Activated CD4-positive, alpha-beta memory T cell treated with anti-CD3 and anti-CD28 coated beads for 36 hours (primary cell): ENCODE measurements around the gene S100A11. TPM values are rescaled to one million over a fixed set of nuclear protein-coding genes. Genes with fewer than 3 reads are reported as not detected.

ENCODE experiments used
- CTCF ChIA-PET: fragments of 350-600 bp; sonication (Branson Sonifier 250); formaldehyde crosslinking; loops from one replicate; lab custom pipeline; 2021; ENCODE audit warnings: antibody characterized with exemption, inconsistent platforms; lab: Charles Lee
- POLR2A ChIA-PET: fragments of 350-600 bp; sonication (Branson Sonifier 250); formaldehyde crosslinking; loops from one replicate; lab custom pipeline; 2021; ENCODE audit warnings: antibody characterized with exemption; lab: Charles Lee
- DNase-seq: peaks from one replicate; pipeline ENCODE4 v3.0.0-alpha.2; 2020
- H3K27ac Mint-ChIP-seq: one replicate; pipeline ENCODE4 v1.8.0; 2021; ENCODE audit warnings: mixed read lengths
- H3K27me3 Mint-ChIP-seq: one replicate; pipeline ENCODE4 v1.8.0; 2021; ENCODE audit warnings: mixed read lengths
- H3K36me3 Mint-ChIP-seq: one replicate; pipeline ENCODE4 v1.8.0; 2021; ENCODE audit warnings: mixed read lengths
- H3K4me1 Mint-ChIP-seq: one replicate; pipeline ENCODE4 v1.8.0; 2021; ENCODE audit warnings: low read depth, mixed read lengths
- H3K4me3 Mint-ChIP-seq: one replicate; pipeline ENCODE4 v1.8.0; 2021; ENCODE audit warnings: mild to moderate bottlenecking, mixed read lengths
- H3K9me3 Mint-ChIP-seq: one replicate; pipeline ENCODE4 v1.8.0; 2021; ENCODE audit warnings: mixed read lengths
- intact Hi-C: fragments of 100-400 bp; cut with micrococcal nuclease; formaldehyde crosslinking; loops from one replicate; pipeline ENCODE4 v1.15.1; 2023
- total RNA-seq, 2 experiments: library from RNA; stranded (reverse); gene quantifications; one replicate each; pipeline ENCODE4 v1.2.3, GENCODE V29; 2021

Gene S100A11
- total RNA-seq, 2 experiments from 2014 or later: 460 to 477 TPM

DNA sequence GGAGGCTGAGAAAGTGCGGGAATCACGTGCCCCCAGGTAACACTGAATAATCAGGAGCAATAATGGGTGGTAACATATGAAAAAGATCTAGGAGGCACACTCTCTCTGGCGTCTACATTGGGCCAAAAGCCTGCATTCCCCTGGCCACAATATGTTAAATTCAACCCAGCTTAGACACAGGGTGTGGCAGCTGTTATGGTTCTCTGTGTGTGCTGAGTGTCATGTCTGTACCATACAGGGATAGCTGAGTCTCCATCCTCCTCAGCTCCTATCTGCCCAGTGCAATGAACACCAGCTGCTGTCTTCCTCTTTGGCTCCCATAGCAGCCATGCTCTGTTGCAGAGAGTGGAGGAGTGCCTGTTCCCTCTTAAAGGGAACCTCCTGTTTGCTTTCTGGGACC lies 14.3 kb downstream of the S100A11 start:
- Mint-ChIP-seq H3K9me3 (no peaks in the 10 kb centered on the region), H3K36me3 (no peaks in the 10 kb centered on the region), H3K27ac (no peak overlapping the region), H3K27me3 (peaks cover 4% of the 10 kb centered on the region), H3K4me1 (peaks cover 7% of the 10 kb centered on the region), H3K4me3 (no peak overlapping the region)
- ChIA-PET POLR2A (no interaction called here), CTCF (interaction anchor here (0.7 to 1.0 kb wide), 3 partner anchors 12 to 55 kb away, joined by 3 to 4 read pairs (median 3); no protein-coding TSS in a partner anchor)
- intact Hi-C loops: no loop called here
- no peak for DNase-seq

DNA sequence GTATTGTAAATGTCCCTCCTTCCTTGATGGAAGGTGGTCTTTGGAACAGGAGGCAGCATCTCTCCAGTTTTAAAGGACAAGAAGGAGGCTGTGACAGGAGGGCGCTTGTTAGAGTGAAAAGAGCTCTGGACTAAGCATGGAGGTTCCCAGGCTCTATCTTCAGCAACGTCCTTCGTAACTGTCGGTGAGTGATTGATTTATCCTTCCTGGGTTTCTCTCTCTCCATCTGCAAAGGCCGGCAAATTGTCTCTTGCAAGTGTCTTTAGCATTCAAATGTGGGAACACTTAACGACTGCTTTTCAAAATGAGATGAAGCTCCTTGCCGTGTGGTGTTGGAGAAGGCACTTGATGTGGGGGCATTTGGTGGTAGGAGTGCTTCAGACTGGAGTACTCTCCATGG lies 15.2 kb downstream of the S100A11 start:
- Mint-ChIP-seq H3K4me1 (peaks cover 2% of the 10 kb centered on the region), H3K27me3 (peaks cover 4% of the 10 kb centered on the region), H3K9me3 (no peaks in the 10 kb centered on the region), H3K4me3 (no peak overlapping the region), H3K27ac (no peak overlapping the region), H3K36me3 (no peaks in the 10 kb centered on the region)
- intact Hi-C loops: no loop called here
- ChIA-PET POLR2A (no interaction called here), CTCF (no interaction called here)
- no peak for DNase-seq

DNA sequence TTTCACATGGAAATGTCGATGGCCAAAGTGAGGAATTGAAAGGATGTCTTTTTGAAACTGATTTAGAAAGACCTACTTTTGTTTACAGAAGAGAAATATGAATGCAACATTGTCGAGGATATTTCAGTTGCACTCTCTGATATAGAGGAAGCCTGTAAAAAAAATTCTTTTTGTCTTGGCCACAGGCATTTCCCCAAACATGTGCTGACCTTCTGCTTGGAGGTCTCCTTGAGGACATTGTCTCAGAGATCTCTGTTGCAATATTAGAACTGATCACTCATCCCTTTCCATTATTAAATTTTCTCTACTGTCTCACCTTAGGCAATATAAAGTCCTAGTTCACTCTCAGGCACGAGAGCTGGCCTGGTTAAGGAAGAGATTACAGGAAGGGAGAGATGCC lies 16.0 kb downstream of the S100A11 start:
- intact Hi-C loops: no loop called here
- ChIA-PET POLR2A (no interaction called here), CTCF (interaction anchor here (1.2 kb wide), 1 partner anchor 87 kb away, joined by 3 read pairs; no protein-coding TSS in a partner anchor)
- H3K27me3 Mint-ChIP-seq: peaks cover 4% of the 10 kb centered on the region
- no peak overlapping the region for H3K4me3 Mint-ChIP-seq
- H3K27ac Mint-ChIP-seq: no peak overlapping the region
- no peaks in the 10 kb centered on the region for H3K36me3 Mint-ChIP-seq
- no peaks in the 10 kb centered on the region for H3K9me3 Mint-ChIP-seq
- no peak for DNase-seq
- no peaks in the 10 kb centered on the region for H3K4me1 Mint-ChIP-seq

DNA sequence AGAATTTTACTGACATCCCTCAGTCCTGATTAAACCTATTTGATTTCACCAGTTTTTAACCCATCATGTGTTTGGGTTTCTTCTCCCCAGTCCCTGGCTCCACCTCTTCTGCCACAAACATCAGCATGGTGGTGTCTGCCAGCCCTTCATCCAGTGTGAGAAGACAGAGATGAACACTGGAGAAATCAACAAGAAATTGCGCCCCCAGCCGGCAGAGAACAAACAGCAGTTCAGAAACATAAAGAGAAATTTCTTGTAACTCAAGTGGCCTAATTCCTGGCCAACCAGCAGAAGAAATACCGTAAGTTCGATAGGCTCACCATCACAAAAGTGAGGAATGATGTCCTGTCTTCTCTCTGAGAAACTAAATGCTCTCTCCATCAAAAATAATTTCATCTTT lies 18.3 kb downstream of the S100A11 start:
- H3K9me3 Mint-ChIP-seq: no peaks in the 10 kb centered on the region
- no peak overlapping the region for H3K27ac Mint-ChIP-seq
- no peak overlapping the region for H3K4me3 Mint-ChIP-seq
- ChIA-PET CTCF (interaction anchor here (0.8 to 2.4 kb wide), 5 partner anchors 9 to 131 kb away, joined by 3 to 11 read pairs (median 6); no protein-coding TSS in a partner anchor), POLR2A (no interaction called here)
- peak; percentile 69 for DNase-seq
- no peaks in the 10 kb centered on the region for H3K36me3 Mint-ChIP-seq
- intact Hi-C loops: no loop called here
- H3K27me3 Mint-ChIP-seq: peaks cover 10% of the 10 kb centered on the region
- H3K4me1 Mint-ChIP-seq: peaks cover 4% of the 10 kb centered on the region

DNA sequence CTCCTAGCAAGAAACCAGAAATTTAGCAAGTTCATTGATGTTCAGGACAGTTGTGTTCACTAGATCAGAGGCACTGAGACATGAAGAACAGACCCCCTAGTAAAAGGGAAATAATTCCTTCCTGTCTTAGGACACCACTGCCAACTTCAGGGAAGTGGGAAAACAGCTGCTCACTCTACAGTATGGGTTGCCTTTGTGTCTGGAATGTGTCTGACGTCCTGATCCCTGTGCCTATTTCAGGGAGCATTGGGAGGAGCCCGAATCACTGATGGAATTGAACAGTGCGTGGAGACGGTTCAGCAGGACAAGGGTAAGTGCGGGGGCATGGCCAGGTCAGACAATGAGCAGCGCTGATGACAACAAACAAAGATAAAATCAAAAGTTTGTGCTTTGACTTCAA lies 21.0 kb downstream of the S100A11 start:
- H3K27me3 Mint-ChIP-seq: peaks cover 11% of the 10 kb centered on the region
- no peaks in the 10 kb centered on the region for H3K9me3 Mint-ChIP-seq
- POLR2A ChIA-PET: no interaction called here
- intact Hi-C loops: no loop called here
- no peak overlapping the region for H3K4me3 Mint-ChIP-seq
- H3K27ac Mint-ChIP-seq: no peak overlapping the region
- CTCF ChIA-PET: interaction anchor here (0.9 to 4.4 kb wide), 5 partner anchors 14 to 81 kb away, joined by 3 to 46 read pairs (median 29); no protein-coding TSS in a partner anchor
- H3K4me1 Mint-ChIP-seq: peaks cover 4% of the 10 kb centered on the region
- H3K36me3 Mint-ChIP-seq: no peaks in the 10 kb centered on the region
- DNase-seq: no peak

DNA sequence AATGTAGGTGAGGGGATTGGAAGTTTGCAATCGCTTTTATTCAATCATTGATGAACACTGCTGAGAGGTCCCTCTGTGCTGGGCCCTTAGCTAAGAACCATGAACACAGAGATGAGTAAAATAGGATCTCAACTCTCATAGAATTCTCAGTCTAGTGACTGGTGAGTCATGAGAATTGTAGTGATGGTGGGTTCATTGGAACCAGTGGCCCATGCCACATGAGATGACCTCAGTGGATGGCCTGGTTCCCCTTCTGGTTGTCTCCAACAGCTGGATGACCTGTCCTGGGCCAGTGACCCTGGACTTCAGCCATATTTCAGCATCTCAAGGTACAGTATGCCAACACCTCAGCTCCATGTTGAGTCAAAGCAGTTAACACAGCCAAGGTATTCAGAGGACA lies 21.9 kb downstream of the S100A11 start:
- ChIA-PET CTCF (interaction anchor here (1.1 to 4.4 kb wide), 4 partner anchors 13 to 80 kb away, joined by 3 to 46 read pairs (median 32); no protein-coding TSS in a partner anchor), POLR2A (no interaction called here)
- intact Hi-C loops: no loop called here
- DNase-seq: no peak
- Mint-ChIP-seq H3K36me3 (no peaks in the 10 kb centered on the region), H3K4me1 (peaks cover 4% of the 10 kb centered on the region), H3K9me3 (no peaks in the 10 kb centered on the region), H3K27me3 (peaks cover 7% of the 10 kb centered on the region), H3K27ac (no peak overlapping the region), H3K4me3 (no peak overlapping the region)

DNA sequence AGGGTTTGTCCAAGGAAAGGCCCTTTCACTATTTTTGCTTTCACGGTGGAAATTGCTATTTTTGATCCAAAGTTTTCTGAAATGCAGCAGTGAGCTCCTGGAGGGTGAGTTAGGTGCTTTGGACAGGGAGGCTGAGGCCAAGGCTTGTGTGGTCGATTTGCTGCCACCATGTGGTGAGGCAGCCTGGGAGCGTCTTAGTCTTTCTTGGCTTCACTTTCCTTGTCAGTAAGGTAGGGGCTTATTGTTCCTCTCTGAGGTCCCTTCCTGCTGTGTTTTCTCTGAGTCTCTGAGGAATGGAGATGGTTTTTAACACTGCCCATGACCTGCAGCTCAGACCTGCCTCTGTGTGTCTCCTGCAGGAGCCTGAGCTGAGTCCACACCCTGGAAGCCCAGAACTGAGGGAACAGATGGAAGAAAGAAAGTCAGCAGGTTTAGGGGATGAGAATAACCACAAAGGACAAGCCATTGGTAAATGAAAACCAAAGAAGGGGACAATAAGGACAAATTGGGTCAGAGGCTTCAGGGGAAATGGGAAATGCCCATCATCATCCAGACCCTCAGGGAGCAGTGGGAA lies 23.1 kb downstream of the S100A11 start:
- CTCF ChIA-PET: interaction anchor here (0.9 to 4.4 kb wide), 15 partner anchors 9 to 125 kb away, joined by 3 to 46 read pairs (median 5); no protein-coding TSS in a partner anchor
- DNase-seq: peak; percentile 71
- intact Hi-C loops: loop anchor here (1.0 kb wide), 1 partner anchor 45 kb away; no protein-coding TSS in a partner anchor
- Mint-ChIP-seq H3K27ac (no peak overlapping the region), H3K27me3 (peaks cover 10% of the 10 kb centered on the region), H3K9me3 (no peaks in the 10 kb centered on the region), H3K4me1 (peaks cover 4% of the 10 kb centered on the region), H3K36me3 (no peaks in the 10 kb centered on the region), H3K4me3 (no peak overlapping the region)
- POLR2A ChIA-PET: no interaction called here

DNA sequence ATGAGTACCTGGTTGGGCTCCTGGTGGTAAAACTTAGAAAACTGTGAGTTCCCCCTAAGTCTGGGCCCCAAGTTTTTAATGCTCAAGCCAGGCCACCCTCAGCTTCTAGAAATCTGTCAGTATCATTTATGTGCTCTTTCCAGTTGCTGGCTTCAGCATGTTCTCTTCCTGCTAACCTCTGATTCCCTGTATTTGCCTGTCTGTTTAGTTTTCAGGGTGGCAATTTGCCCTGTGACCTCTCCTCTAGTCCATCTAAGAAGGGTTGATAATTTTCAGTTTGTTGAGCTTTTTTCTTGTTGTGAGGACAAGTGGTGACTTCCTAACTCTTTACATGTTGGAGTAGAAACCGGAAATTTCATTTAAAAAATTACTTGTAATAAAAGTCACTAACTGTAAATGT lies 27.1 kb downstream of the S100A11 start:
- DNase-seq: no peak
- H3K36me3 Mint-ChIP-seq: no peaks in the 10 kb centered on the region
- intact Hi-C loops: no loop called here
- H3K9me3 Mint-ChIP-seq: no peaks in the 10 kb centered on the region
- no peak overlapping the region for H3K4me3 Mint-ChIP-seq
- peaks cover 12% of the 10 kb centered on the region for H3K27me3 Mint-ChIP-seq
- peaks cover 4% of the 10 kb centered on the region for H3K4me1 Mint-ChIP-seq
- CTCF ChIA-PET: interaction anchor here (3.6 kb wide), 1 partner anchor 8 kb away, joined by 22 read pairs; no protein-coding TSS in a partner anchor
- POLR2A ChIA-PET: no interaction called here
- no peak overlapping the region for H3K27ac Mint-ChIP-seq

DNA sequence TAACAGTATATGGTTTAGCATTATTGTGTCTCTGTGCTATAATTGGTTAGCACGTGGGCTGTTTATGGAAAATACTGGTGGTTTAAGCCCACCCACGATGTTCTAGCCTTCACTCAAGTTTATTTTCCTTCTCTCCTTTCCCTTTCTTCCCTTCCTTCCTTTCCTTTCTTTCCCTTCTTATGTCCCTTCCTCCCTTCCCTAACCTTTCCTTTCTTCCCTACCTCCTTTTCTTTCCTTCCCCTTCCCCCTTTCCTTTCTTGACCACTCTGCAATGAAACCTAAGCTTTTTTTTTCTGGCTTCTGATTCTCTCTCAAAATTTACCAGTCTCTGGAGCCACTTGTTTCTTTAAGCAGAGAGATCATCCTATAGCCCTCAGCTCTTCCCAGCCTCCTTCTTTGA lies 29.8 kb downstream of the S100A11 start:
- no peaks in the 10 kb centered on the region for H3K36me3 Mint-ChIP-seq
- DNase-seq: no peak
- no peaks in the 10 kb centered on the region for H3K4me1 Mint-ChIP-seq
- no peaks in the 10 kb centered on the region for H3K9me3 Mint-ChIP-seq
- CTCF ChIA-PET: interaction anchor here (0.9 to 1.5 kb wide), 2 partner anchors 39 to 82 kb away, joined by 3 read pairs; no protein-coding TSS in a partner anchor
- no peak overlapping the region for H3K27ac Mint-ChIP-seq
- POLR2A ChIA-PET: no interaction called here
- peaks cover 8% of the 10 kb centered on the region for H3K27me3 Mint-ChIP-seq
- H3K4me3 Mint-ChIP-seq: no peak overlapping the region
- intact Hi-C loops: no loop called here

DNA sequence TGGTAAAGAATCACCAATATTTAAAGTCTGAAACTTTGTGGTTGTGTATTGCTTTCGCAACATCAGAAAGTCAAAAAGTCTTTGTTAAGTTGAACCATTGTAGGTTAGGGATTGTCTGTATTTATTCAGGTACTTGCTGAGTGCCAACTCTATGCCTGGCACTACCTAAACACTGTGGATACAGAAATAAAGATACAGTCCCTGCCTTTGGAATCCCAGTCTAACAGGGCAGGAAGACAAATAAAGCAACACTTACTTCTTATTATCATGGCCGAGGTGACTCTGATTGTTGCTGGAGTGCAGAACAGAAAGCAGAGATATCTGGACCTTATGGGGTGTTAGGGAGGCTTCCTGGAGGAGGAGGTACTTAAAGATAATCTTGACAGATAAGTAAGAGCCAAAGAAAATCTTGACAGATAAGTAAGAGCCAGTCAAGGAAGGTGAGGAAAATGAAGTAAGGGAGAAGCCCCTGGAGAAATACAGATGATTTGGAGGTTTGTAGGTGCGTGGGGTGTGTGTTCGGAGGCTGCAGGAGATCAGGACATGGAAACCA lies 31.4 kb downstream of the S100A11 start:
- intact Hi-C loops: no loop called here
- H3K9me3 Mint-ChIP-seq: no peaks in the 10 kb centered on the region
- POLR2A ChIA-PET: no interaction called here
- DNase-seq: no peak
- CTCF ChIA-PET: interaction anchor here (1.1 to 30.4 kb wide), 5 partner anchors 8 to 69 kb away, joined by 4 to 587 read pairs (median 45); partner anchors contain the start of gene S100A11
- H3K27ac Mint-ChIP-seq: no peak overlapping the region
- H3K4me3 Mint-ChIP-seq: no peak overlapping the region
- H3K4me1 Mint-ChIP-seq: peaks cover 11% of the 10 kb centered on the region
- H3K36me3 Mint-ChIP-seq: no peaks in the 10 kb centered on the region
- H3K27me3 Mint-ChIP-seq: peaks cover 8% of the 10 kb centered on the region

DNA sequence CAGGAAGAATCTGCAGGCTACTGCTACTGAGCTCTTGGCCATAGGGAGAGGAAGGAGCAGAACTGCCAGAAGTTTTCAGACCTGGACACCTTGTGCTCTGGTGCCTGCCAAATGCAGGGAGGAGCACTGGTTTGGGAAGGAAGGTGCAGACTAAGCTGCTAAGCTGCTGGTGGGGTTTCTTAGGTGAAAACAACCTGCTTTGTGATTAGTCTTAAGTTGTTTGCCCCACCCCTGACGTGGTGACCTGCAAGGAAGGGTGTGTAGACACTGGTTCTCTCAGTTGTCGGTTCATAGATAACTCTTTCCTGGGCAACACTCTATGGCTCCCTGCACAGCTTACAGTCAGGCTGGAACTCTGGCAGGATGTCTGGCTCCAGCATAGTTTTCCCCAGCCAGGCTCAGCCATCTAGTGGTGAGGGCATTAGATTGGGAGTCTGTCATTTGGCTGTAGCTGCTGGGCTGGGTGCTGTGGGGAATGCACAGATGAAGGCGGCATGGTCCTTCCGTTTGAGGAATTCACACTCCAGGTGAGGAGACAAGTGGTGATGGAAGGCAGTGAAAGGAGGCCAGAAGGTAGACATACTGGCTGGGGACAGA lies 32.9 kb downstream of the S100A11 start:
- H3K27me3 Mint-ChIP-seq: peaks cover 5% of the 10 kb centered on the region
- H3K4me1 Mint-ChIP-seq: peaks cover 11% of the 10 kb centered on the region
- ChIA-PET POLR2A (interaction anchor here (1.1 kb wide), 1 partner anchor 43 kb away, joined by 3 read pairs; no protein-coding TSS in a partner anchor), CTCF (interaction anchor here (1.1 to 30.4 kb wide), 10 partner anchors 7 to 456 kb away, joined by 3 to 587 read pairs (median 26); partner anchors contain the start of gene S100A11)
- intact Hi-C loops: no loop called here
- no peak overlapping the region for H3K27ac Mint-ChIP-seq
- H3K36me3 Mint-ChIP-seq: no peaks in the 10 kb centered on the region
- no peaks in the 10 kb centered on the region for H3K9me3 Mint-ChIP-seq
- no peak overlapping the region for H3K4me3 Mint-ChIP-seq
- no peak for DNase-seq

DNA sequence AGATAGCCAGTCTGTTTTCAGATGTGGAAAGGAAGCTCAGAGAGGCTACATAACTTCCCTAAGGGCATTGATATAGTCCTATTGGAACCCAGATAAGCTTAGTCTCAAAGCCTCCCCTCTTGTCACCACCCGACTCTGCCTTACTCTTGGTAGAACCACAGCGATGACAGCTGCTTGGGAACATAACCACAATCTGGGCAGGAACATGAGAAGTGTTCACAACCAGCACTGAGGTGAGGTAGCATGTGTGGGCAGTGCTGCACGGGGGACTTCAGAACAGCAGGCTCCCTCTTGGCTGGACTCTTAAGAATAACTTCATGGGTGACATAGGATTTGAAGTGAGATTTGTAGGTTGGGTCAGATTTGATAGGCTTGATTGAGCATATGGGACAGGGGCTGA lies 33.8 kb downstream of the S100A11 start:
- Mint-ChIP-seq H3K27ac (no peak overlapping the region), H3K27me3 (peaks cover 3% of the 10 kb centered on the region), H3K4me1 (peaks cover 11% of the 10 kb centered on the region), H3K4me3 (no peak overlapping the region), H3K9me3 (no peaks in the 10 kb centered on the region), H3K36me3 (no peaks in the 10 kb centered on the region)
- DNase-seq: no peak
- intact Hi-C loops: no loop called here
- ChIA-PET POLR2A (interaction anchor here (1.1 kb wide), 1 partner anchor 44 kb away, joined by 3 read pairs; no protein-coding TSS in a partner anchor), CTCF (interaction anchor here (1.2 to 30.4 kb wide), 13 partner anchors 8 to 457 kb away, joined by 3 to 587 read pairs (median 22); partner anchors contain the start of gene S100A11)
